Measurements from ENCODE around the gene CEBPA.

CEBPA gene

DNA sequence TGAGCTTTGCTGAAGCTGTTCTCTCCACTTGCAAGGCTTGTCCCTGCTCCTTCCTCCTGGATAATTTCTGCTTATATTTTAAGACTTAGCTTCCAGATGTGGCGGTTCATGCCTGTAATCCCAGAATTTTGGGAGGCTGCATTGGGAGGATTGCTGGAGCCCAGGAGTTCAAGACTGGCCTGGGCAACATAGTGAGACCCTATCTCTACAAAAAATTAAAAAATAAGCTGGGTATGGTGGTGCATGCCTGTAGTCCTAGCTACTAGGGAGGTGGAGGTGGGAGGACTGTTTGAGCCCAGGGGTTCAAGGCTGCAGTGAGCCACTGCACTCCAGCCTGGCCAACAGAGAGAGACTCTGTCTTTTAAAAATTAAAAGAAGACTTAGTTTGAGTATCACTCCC is 31.6 kb downstream of the CEBPA start:
- no peak for DNase-seq

DNA sequence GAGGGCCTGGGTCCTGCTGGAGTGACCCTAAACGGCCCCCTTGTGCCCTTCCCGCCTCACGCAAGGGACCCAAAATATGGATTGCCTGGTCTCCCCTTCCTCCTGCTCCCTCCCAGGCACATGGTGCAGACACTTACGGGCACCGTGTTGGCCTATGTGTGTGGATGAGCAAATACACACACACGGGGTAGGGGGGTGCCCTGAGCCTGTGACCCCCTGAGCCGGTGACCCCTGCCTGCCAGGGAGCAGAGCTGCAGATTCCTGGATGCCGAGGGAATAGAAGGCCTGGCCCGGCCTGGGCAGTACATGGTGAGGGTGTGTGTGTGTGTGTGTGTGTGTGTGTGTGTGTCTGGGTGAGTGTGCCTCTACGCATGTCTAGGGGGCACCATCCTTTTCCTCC is 33.3 kb downstream of the CEBPA start:
- DNase-seq, result no peak

DNA sequence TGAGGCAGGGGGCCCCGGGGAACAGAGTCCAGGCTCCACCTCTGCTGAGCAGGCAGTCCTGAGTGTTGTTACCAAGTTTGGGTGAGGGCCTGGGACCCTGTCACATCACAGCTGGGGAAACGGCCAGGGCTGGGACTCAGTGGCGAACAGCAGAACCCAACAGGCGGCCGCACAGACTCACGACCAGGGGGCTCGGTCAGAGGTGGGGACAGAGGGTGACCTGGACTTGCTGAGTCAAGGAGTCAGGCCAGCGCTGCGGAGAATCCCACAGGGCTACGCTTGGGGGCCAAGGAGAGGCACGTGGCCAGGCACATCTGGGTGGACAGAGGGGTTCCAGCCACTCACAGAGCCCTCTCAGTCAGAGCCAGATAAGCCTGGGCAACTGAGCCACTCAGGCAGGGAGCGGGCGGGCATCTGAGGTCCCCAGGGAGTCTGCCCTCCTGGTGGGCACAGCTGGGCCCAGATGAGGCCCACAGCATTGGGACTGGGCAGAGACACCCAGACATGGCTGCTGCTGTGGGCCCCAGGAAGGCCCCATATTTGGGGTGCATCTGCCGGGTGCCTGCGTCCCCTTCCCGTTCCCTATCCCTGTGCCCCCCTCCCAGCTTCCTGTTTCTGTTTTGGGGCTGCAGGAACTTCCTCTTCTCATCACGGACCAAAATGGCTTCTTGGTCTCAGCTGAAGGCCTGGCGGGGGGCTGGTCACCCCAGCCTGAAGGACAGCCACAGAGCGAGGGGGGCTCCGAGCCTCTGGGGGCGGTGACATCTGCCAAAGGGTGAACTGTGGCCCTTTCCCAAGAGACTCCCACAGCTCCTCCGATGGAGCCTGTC is 34.0 kb downstream of the CEBPA start:
- no peak for DNase-seq

DNA sequence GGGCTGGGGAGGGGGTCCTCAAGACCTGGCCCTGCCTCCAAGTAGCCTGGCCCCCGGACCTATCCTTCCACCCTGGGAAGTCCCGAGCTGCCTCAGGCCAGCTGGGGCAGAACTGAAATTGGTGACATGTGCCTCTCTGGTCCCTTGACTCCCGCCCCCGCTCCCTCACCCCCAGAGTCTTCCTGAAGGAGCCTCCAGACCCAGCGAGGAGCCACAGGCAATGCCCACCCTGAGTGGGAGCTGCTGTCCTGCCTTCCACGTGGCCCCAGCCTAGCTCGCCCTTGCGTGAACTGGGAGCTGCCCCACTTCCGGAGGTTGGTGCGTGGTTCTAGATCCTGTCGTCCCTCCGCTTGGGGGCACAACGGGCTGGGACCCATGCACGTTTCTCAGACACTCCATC is 34.6 kb downstream of the CEBPA start:
- DNase-seq, result no peak

DNA sequence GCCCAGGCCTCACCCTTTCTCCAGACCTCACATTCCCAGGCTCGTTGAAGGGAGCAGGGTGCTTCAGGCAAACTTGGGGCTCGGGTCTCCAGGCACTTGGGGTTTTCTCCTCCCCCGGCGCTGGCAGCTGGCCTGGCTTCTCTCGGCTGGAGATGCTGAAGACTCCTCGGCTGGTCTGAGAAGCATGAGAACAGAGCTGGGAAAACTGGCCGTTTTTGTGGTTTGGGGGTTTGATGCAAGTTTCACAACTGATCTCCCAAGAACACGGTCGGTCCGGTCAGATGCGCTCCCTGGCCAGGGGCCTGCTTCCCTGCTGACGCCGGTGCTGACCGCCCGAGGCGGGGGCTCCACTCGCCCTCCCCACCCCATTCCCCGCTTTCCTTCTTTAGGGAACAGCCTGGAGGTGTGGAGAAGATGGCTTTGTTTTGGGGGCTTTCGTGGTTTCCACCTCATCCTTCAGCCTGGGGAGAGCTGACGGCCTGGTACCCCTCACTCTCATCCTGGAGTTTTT is 35.3 kb downstream of the CEBPA start:
- DNase-seq, result no peak

DNA sequence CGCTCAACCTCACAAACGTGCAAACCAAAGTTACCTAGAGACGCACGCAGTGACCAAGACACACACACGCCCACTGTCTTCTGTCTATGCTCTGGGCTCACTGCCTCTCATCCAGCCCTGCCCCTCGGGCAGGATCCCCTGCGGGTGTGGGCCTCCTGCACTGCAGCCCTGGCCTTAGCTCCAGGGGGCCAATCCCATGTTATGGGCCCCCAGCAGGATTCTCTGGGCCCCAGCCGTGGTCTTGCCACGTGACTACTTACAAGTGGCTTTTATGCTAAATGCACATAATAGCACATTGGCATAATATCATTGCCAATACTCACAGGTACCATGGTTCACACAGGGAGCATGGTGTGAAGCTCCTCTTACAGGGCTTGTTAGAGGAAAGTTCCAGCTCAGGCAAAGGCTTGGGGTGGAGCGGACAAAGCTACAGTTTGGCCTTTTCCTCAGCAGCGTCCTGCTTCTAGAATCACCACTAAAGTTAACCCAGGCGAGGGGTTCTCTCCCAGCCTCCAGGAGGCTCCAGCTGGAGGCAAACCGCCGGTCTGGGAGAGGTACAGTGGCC is 37.4 kb downstream of the CEBPA start:
- no peak for DNase-seq

DNA sequence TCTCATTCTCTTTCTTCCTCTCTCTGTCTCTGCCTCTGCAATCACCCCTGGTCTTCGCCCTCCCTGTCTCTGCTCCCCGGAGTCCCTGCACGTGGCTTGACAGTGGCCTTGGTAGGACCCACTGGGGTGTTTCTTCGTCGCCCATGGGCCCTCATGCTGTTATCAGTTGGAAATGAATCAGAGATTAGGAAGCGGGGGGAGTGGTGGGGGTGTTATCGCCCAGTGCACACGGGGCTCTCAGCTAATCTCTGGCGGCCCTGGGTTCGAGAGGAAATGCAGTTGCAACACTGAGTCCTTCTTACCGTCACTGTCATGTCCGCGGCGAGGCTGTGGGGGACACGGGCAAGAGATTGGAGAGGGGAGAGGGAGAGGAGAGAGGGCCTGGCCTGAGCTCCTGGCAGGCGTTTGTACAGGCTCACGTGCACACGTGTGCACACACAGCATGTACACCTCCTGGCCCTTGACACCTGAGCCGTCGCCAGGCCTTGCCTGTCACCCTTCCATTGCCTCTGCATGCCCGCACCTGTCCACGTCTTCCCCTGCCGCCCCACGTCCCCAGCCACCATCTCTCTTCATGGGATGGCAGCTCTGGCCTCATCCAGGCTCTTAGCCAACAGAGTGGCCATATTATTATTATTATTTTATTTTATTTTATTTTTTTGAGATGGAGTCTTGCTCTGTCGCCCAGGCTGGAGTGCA is 38.9 kb downstream of the CEBPA start:
- DNase-seq, result no peak

DNA sequence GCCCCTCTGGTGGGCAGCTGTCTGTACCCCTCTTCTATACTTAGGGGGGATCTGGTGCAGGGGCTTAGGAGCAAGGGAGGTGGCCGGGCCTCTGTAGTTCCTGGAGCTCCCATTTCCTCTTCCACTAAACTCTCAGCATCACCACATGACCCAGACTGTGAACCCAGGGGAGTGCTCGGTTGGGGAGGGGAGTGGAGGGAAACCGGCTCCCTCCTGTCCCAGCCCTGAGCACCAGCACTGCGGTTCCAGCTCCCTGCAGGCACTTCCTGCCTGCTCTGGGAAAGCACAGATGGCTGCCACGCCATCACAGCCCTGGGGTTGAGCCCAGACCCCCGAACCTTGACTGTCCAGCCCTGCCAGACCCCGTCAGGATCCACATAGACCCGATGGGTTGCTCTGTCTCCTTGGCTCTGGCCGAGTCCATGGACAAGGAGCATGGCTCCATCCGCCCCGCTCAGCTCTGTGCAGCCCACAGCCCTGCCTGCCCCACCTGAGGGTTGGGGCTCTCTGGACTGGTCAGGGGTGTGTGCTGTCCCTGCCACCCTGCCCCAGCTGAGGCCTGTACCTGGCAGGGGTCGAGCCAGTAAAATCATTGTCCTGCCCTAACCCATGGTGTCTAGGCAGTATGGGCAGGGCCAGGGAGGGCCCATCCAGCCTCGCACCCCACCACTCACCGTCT is 40.7 kb downstream of the CEBPA start:
- no peak for DNase-seq

DNA sequence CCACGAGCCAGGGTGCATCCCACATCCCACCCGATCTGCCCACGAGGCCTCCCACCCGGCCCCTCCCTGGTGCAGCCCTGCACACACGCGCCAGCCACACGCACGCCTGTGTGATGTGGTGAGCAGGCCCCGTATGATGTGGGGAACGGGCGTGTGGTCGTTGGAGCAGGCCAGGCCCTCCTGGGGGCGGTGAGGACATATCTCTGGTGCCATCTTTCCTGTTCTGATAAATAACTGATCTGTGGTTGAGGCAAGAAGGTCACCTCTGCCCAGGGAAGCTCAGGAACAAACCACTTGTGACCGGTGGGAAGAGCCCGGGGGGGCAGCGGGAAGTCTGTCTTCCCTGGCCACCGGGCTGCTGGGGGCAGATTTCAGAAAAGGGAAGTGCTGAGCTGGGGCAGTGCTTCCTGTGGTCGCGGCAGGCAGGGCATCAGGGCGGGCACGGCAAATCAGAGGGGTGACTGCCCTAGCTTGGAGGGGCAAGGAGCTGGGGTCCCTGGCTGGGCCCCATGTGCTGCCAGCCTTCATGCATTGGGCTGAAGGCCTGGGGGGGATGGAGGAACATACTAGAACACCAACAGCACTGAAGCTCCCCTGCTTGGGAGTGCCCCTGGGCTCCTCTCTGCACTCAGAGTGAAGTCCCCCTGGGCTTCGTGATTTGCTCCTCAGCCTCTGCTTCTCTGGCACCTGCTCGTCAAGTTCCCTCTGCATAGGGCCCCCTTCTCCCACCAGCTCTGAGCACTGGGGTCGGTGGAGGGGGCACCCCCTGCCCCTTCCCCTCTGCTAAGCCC is 41.5 kb downstream of the CEBPA start:
- no peak for DNase-seq

DNA sequence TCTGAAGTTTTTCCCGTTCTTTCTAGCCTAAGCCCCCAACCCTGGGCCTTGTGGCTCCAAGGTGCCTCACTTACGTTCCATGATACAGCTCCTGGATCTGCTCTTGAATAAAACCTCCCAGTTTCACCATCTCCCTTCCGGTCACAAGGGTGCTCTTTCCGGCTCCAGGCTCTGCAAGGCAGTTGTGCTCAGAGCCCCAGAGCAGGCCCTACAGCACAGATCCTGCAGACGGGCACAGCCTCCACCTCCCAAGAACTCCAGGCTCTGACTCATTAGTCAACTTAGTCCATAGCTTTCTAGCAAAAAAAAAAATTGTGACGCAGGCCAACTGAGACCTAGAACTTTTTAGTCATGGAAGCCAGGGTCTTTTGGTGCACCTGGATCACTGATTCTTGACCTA is 42.8 kb downstream of the CEBPA start:
- no peak for DNase-seq

DNA sequence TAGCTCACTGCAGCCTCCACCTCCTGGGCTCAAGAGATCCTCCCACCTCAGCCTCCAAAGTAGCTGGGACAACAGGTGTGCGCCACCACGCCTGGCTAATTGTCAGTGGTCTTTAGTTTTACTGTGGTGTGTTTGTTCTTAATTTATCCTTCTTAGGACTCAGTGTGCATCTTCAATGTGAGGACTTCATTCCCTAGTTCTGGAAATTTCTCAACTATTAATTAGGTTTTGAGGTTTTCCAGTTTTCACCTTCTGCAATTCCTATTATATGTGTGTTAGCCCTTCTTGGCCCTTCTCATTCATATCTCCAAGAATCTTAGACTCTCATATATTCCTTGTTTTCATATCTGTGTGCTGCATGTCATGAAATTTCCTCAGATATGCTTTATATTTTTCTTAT is 44.5 kb downstream of the CEBPA start:
- DNase-seq, result no peak

DNA sequence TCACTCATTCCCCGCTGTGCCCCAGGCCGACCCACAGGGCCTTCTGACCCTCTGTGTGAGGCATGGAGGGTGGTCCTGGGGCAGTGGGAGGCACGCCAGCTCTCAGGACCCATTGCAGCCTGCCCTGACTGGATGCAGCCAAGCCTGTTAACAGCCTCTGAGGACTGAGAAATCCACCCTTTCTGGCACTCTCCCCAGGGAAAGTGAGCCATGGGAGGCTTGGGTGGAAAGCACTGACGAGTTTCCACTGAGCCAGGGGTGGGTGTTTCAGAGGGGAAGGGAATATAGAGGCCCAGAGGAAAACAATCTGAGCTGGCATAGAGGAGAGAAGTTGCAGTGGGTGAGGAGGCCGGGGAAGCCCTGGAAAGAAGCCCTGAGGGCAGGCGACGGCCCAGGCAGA is 46.1 kb downstream of the CEBPA start:
- DNase-seq, result no peak

DNA sequence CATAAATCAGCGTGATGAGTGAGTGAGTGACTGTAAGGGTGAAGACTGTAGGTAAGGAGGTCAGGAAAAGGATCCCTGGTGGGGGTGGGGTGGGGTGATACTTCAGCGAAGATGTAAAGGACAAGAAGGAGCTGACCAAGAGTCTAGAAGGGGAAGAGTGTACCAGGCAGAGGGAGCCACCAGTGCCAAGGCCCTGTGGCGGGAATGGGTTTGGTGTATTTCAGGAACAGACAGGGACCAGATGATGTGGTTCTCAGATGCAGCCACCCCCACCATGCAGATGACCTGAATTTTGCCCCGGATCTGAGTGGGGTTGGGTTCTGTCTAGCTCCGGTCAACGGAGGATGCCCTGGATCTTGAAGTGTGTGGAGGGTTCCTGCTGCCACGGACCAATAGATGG is 46.6 kb downstream of the CEBPA start:
- DNase-seq, result no peak

DNA sequence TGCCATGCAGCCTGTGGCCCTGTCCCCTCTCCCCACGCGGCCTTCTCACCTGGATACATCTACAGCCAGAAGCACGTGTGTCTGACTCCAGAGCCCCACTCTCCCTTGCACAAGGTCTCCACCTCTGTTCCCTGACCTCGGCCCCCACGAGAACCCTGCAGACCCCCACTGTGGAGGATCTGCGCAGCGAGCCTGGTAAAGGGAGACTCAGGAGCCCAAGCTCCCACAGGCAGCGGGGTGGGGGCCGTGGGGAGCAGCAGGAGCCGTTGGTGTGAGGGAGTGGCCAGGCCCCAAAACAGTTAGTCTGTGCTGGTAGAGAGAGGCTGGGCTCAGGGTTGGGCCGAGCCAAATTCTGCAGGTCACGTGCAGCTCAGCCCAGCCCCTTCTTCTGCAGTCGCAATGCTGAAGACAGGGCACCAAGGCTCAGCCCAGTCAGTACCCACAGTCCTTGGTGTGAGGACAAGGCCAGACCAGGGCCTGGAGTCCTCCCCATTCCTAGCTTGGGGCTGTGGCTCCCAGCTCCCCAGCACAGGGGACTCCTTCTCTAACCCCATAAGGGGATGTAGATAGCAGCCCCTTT is 48.0 kb downstream of the CEBPA start:
- DNase-seq, result no peak

DNA sequence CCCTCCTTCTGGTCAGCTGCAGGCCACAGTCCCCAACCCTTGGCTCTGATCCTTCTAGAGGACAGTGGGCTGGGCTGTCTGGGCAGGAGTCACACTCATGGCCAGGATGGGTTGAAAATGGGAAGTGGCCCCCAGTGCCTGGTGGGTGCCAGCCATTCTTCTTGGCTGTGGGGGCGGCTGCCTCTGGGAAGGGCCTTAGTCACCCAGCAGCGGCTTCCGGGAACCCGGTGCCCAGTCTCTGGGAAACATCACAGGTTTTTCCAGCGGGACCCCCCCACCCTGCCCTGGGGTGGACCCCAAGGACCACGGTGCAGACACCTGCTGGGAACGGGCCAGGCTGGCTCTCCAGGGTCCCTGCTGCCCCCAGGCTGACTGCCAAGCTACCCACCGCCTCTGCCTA is 49.4 kb downstream of the CEBPA start:
- no peak for DNase-seq

DNA sequence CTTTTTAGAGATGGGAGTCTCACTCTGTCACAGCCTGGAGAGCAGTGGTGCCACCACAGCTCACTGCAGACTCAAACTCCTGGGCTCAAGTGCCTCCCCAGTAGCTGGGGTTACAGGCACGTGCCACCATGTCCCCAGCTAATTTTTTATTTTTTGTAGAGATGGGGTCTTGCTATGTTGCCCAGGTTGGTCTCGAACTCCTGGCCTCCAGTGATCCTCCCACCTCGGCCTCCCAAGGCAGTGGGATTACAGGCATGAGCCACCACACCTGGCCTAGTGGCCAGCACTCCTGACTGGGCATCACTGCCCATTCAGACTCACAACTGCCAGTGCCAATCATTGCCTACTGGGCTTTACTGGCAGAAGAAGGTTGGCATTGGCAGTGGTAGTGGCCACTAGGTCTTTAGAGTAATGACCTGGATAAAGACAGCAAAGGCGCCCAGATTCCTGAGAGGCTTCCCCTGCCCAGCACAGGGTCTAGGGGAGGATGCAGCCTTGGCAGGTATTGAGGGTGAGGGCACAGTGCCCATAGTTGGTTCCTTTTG is 49.8 kb downstream of the CEBPA start:
- no peak for DNase-seq

DNA sequence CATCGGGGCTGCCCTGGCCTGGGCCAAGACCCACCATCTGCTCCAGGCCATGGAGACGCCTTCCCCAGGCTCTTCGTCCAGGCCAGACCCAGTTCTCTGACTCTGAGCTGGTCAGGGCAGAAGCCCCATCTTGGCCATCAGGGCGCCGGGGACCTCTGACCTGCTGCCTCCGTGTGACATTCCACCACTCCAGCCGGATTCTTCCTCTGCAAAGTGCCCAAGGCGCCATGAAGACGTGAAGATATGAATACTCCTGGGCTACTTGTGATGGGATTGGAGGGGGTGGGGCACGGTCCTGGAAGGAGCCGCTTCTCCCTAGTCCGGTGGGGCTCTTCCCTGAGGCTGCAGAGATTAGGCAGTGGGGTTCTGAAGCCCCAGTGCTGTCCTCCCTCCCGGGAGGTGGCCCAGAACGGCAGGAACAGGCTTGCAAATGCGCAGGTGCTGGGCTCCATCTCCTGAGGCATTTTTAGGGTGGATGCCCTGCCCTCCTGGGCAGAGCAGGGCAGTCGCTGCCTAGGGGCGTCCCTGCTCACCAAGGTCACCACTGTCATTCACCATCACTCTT is 50.7 kb downstream of the CEBPA start:
- DNase-seq, result no peak

DNA sequence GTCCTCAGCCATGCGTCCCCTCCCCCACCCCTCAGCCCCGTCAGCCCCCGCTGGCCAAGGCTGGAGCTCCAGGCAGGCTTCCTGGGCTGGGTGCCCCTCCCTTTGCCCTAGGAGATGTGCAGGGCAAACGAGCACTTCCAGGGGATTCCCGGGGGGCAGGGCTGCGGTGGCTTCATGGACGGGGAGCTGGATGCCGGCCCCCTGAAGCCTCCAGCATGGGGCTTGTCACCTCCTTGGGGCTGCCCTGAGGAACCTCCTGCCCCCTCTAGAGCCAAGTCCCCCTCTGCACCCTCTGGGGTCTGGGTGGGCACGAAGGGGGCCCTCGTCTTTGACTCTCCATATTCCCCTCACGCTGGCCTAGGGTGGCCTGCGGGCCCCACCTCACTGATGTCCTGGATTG is 51.3 kb downstream of the CEBPA start:
- DNase-seq, result no peak

DNA sequence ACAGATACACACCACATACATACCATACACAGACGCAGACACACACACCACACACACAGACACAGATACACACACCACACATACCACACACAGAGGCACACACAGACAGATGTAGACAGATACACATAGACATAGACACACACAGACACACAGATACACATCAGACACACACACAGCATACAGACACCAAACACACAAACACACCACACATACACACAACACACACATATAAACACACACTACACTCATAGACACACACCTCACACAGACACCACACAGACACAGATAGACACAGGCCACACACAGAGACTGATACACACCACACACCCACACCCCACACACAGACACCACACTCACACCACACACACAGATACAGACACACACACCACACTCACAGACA is 51.8 kb downstream of the CEBPA start:
- DNase-seq, result no peak
